VCaP (cell line): ENCODE results near the gene CFAP100.

Source experiments
- H3K27ac ChIP-seq: fragments of 450-650 bp; 2 replicates; pipeline ENCODE4 v1.5.1; 2017
- TF ChIP-seq, protein P1 (sequence below): fragments of 450-650 bp; conservative IDR thresholded peaks from 2 replicates; pipeline ENCODE4 v1.5.1; 2017; ENCODE audit warnings: mild to moderate bottlenecking, moderate library complexity

CFAP100 gene

DNA sequence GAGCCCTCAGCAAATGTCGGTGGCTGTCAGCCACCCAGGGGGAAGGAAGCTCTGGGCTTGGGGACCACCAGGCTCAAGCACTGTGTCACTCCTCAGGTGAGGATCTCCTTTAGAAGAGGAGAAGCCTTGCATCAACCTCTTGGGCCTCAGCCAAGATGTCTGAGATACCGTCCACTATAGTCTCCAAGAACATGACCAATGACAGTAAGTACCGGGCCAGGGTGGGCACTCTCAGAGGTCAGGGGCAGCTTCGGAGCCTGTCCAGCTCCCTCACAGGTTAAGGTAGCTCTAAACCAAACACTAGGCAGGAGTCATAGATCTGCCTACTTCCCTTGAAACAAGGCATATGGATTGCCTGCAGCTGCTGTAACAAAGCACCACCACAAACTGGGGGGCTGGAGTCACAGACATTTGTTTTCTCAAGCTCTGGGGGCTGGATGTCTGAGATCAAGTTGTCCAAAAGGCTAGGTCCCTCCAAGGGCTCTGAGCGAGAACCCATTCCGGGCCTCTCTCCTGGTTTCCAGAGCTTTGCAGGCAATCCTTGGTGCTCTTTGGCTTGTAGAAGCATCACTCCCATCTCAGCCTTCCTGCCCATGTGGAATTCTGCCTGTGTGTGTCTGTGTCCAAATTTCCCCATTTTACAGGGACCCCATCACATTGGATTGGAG is 1.3 kb downstream of the CFAP100 start:
- TF ChIP-seq, protein P1, sequence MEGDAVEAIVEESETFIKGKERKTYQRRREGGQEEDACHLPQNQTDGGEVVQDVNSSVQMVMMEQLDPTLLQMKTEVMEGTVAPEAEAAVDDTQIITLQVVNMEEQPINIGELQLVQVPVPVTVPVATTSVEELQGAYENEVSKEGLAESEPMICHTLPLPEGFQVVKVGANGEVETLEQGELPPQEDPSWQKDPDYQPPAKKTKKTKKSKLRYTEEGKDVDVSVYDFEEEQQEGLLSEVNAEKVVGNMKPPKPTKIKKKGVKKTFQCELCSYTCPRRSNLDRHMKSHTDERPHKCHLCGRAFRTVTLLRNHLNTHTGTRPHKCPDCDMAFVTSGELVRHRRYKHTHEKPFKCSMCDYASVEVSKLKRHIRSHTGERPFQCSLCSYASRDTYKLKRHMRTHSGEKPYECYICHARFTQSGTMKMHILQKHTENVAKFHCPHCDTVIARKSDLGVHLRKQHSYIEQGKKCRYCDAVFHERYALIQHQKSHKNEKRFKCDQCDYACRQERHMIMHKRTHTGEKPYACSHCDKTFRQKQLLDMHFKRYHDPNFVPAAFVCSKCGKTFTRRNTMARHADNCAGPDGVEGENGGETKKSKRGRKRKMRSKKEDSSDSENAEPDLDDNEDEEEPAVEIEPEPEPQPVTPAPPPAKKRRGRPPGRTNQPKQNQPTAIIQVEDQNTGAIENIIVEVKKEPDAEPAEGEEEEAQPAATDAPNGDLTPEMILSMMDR: no peak
- no peak overlapping the region for H3K27ac ChIP-seq

DNA sequence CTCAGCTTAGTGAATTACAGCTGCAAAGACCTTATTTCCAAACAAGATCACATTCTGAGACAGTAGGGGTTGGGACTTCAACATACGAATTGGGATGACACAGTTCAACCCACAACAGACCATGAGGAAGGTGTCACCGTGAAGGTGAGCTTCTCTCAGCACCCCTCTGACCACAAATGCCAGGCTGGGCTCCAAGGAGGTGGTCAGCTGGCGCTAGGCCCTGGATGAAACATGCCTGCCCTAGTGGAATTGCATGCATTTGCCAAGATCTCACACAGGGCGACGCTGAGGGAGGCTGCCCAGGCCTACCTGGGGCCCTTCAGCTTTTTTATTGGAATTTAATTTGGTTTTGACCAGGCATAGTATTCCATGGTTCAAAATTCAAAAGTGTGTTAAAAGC is 1.8 kb downstream of the CFAP100 start:
- no peak overlapping the region for H3K27ac ChIP-seq
- TF ChIP-seq, protein P1: no peak

DNA sequence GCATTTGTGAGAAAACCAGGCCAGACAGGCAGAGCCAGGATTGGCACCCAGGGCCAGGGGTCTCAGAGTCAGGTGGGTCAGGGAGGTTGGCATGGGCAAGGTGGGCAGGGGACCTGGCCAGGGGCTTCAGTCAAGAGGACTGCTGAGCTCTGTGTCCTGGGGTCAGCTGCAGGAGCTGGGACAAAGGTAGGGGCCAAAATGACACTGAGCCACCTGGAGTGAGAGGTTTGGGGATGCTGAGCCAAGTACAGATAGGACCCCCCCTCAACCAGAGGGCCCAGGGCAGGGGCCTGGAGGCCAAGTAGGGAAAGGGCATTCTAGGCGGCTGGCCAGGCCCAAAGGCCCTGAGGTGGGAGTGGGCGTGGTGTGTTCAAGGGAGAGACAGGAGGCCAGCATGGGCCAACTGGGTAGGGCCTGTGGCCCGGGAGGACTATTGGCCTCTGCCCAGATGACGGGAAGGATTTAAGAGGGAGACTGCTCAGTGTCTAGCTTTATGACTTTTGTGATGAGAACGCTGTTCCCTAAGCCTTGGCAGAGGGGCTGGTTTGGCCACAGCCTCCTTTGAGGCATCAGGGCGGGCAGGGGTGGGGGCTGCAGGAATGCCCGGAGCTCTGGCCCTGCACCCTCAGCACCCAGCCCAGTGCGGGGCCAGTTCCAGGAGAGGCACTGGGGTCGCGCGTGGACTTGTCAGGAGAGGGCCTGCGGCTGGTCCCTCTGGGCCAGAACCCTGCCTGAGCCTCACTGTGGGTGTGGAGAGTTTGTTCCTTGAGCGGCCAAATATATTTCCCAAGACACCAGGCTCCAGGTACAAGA is 3.1 kb downstream of the CFAP100 start:
- TF ChIP-seq, protein P1: no peak
- no peak overlapping the region for H3K27ac ChIP-seq

DNA sequence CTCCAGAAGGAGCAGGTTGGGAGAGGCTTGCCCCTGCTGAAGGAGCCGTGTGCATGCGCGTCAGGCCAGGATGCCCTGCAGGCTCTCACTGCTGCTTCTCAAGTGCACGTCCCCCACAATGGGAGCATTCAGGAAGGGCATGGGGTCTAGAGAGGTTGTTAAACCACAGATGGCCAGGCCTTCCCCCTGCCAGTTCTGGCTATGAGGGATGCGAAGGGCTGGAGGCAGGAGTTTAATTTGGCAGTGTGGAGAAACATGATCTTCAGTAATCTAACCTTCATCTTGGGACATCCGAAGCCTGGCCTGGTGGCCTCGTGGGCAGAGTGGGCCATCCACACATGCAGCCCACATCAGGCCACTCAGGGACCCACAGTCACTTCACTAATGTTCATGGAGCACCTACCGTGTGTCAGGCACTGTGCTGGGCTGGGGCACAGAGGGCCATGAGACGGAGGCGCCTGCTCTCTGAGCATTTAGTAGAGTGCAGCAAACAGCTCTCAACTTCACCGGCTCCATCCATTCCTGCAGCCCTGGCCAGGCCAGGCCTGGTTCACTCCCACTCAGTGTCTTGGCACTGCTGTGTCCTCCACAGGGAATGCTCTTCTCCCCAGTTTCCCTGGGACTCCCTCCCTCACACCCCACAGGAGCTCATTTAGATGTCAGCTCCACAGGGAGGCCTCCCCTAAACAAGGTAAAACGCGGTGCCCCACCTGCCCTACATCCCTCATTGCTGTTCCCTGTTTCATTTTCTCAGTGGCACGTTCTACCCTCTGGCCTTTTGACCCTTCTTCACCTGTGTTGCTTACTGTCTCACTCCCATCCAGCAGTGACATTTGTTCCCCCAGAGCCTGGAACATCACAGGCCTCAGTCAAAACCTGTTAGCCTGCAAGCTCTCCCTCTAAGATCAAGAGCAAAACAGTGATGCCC is 4.0 kb downstream of the CFAP100 start:
- no peak overlapping the region for H3K27ac ChIP-seq
- TF ChIP-seq, protein P1: no peak

DNA sequence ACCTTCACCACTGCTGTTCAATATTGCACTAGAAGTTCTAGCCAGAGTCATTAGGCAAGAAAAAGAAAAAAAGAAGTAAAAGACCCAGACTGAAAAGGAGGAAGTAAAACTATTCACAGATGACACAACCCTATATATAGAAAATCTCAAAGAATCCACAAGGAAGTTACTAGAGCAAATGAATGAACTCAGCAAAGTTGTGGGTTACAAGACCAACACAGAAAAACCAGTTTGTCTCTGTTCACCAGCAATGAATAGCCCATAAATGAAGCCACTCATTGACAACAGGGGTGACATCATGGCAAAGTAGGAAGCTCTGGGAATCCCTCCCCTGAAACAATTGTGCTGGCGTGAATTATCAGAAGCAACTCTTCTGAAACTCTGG is 4.6 kb downstream of the CFAP100 start:
- TF ChIP-seq, protein P1: no peak
- H3K27ac ChIP-seq: no peak overlapping the region

DNA sequence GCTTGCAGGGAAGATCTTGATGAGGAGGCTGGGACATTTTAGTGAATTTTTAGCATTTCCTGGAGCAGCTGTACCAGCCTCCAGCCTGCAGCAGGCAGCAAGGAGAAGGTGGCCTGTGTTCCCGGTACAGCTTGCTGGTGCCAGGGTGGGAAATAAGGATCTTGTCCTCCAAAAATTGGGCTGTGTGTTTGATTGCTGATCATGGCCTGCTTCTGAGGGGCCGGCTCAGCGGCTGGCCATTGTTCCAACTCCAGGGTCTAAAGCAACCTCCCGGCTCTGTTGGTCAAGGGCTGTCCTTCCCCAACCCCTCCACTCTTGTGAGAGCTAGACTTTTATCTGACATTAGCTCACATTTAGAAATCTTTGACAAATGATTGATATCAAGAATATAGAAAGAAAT is 5.0 kb downstream of the CFAP100 start:
- TF ChIP-seq, protein P1: no peak
- no peak overlapping the region for H3K27ac ChIP-seq
